Endothelial cell of umbilical vein (primary cell): ENCODE measurements around the gene OR4K17.
"Not testable (repeated sequence)": the region's sequence is repeated elsewhere in the genome, so short reads cannot be mapped to it uniquely, and the experiment has no call there.

Experiments
- POLR2A ChIP-seq: IDR thresholded peaks from 2 replicates; pipeline ENCODE4 v1.6.1; 2012; ENCODE audit warnings: low read depth, mild to moderate bottlenecking, control low read depth, low read length
- POLR2AphosphoS5 ChIP-seq: IDR thresholded peaks from 2 replicates; pipeline ENCODE4 v1.6.1; 2012; ENCODE audit warnings: low read depth, mild to moderate bottlenecking, control low read depth, low read length, moderate library complexity; ENCODE audit not compliant: insufficient read depth
- TF ChIP-seq, protein P1 (sequence below), 2 donors: IDR thresholded peaks; 1 replicate in 1 of 2; 2 replicates in 1 of 2; pipeline ENCODE4 v1.5.1; 2011; ENCODE audit warnings: low read length in 2 of 2, mild to moderate bottlenecking in 2 of 2, moderate library complexity in 2 of 2, control low read depth in 1 of 2, inconsistent platforms in 1 of 2, low read depth in 1 of 2; ENCODE audit not compliant: insufficient read depth in 1 of 2; ENCODE audit errors: extremely low read depth in 1 of 2

GRCh38 chr14:20098926-20099770 lies 11.4 kb upstream of the OR4K17 start:
- TF ChIP-seq, protein P1, sequence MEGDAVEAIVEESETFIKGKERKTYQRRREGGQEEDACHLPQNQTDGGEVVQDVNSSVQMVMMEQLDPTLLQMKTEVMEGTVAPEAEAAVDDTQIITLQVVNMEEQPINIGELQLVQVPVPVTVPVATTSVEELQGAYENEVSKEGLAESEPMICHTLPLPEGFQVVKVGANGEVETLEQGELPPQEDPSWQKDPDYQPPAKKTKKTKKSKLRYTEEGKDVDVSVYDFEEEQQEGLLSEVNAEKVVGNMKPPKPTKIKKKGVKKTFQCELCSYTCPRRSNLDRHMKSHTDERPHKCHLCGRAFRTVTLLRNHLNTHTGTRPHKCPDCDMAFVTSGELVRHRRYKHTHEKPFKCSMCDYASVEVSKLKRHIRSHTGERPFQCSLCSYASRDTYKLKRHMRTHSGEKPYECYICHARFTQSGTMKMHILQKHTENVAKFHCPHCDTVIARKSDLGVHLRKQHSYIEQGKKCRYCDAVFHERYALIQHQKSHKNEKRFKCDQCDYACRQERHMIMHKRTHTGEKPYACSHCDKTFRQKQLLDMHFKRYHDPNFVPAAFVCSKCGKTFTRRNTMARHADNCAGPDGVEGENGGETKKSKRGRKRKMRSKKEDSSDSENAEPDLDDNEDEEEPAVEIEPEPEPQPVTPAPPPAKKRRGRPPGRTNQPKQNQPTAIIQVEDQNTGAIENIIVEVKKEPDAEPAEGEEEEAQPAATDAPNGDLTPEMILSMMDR (IDR thresholded peaks at IDR 0.05; ENCODE audit: extremely low read depth in 1 of 2, insufficient read depth in 1 of 2, low read depth in 1 of 2, low read length in 2 of 2), result not testable (repeated sequence)
- not testable (repeated sequence) for TF ChIP-seq POLR2AphosphoS5, POLR2A
